ENCODE data around the gene PRKCZ.

Gene PRKCZ

DNA sequence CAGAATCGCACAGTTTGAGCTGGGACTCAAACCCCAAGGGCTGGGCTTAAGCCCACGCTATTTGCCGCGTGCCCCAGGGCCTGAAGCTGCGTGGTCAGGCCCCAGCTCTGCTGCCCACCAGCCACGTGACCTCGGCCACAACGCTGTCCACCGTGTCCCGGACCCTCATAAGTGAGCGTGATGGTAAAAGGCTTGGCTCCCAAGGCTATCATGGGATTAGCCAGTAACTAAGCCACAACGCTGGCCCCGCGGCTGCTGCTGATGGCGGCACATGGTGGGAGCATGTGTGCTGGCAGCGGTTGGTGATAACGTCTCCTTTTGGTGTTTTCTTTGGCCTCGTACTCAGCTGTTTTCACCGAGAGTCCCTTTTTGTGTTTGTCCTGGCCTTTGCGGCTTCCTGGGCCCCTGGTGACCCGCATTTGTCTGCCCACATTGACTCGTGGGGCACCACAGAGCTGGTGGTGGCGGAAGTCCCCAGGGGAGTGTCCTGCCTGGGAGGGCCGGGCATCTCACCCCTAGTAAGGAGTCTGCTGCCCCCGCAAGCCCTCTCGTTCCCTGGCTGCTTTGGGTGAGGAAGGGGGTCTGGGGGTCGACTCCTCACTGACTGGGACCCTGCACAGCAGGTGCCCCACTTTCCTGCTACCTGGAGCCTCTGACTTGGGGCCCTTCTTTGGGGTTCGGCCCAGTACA is 29.3 kb downstream of the PRKCZ start:
- Mint-ChIP-seq H3K9me3 (peaks cover 24 to 35% of the 10 kb centered on the region in 2 donors), H3K4me3 (no peak overlapping the region), H3K27ac (no peak overlapping the region), H3K4me1 (peaks cover 6% of the 10 kb centered on the region), H3K27me3 (no peaks in the 10 kb centered on the region)
- no peak for ATAC-seq
- DNase-seq: no peak

DNA sequence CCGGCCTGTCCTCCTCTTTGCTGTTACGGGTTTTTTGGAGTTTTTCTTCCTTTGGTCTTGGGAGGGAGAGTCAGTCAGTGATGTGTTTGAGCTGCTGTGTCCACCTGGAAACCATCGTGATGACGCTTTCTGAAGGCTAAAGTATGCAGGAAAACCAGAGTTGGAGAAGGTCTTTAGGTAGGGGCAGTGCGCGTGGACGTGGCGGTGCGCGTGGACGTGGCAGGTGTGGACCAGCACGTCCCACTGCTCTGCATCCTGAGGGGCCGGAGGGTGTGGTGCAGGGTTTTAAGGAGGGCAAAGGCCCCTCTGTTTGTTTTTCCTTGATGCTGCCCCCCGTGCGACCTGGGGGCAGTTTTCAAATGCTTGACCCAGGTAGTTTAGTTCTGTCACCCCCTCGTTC is 29.9 kb downstream of the PRKCZ start:
- Mint-ChIP-seq H3K4me1 (no peaks in the 10 kb centered on the region), H3K27ac (no peak overlapping the region), H3K9me3 (peaks cover 24 to 35% of the 10 kb centered on the region in 2 donors), H3K27me3 (no peaks in the 10 kb centered on the region), H3K4me3 (no peak overlapping the region)
- ATAC-seq: no peak
- DNase-seq: no peak

DNA sequence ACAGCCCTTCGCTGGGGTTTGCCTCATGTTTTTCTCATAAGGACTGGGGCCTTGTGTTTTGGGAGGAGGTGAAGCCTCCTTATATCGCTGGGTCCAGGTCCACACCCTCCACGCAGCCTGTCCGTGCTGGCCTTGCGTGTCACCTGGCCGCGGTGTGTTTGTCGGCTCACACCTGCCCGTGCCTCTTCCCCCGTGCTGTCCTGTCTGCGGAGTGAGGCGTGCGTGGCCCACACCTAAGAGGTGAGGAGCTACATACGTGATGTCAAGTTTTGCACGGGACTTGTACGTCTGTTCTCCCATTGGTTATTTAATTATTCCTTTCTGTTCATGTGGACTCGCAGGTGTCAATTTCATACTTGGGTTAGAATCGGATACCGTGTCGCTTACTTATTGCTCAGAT is 30.7 kb downstream of the PRKCZ start:
- no peaks in the 10 kb centered on the region for H3K27me3 Mint-ChIP-seq
- H3K27ac Mint-ChIP-seq: no peak overlapping the region

DNA sequence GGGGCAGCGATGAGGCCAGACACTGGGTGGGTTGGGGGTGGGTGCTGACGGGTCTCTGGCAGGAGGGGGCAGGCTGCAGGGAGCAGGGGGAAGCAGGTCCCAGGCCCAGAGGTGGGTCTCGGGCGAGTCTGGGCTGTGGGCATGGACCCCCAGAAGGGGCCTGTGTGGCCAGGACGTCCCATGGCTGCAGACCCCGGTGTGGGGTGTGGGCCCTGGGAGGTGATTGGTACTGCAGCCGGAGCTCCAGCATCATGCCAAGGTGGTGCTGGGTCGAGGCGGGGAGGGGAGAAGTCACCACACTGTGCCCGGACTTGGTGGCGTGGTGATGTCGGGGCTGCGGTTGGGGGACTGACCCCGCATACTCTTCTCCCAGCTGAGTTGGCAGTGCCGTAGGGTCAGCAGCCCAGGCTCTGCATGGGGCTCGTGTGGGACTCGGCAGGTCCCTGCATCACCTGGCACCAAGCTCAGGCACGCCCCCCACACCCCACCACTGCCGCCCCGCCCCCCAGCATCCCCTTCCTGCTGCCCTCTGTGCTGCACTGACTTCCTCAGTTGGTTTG is 31.2 kb downstream of the PRKCZ start:
- H3K27ac Mint-ChIP-seq: no peak overlapping the region
- ATAC-seq (no peak), DNase-seq (no peak)
- no peak overlapping the region for H3K4me3 Mint-ChIP-seq
- H3K4me1 Mint-ChIP-seq: no peaks in the 10 kb centered on the region
- no peaks in the 10 kb centered on the region for H3K27me3 Mint-ChIP-seq
- peaks cover 24 to 29% of the 10 kb centered on the region in 2 donors for H3K9me3 Mint-ChIP-seq

More for the DNA sequence above, 30.7 kb downstream of the PRKCZ start:
- DNase-seq: no peak
- Mint-ChIP-seq H3K4me1 (no peaks in the 10 kb centered on the region), H3K4me3 (no peak overlapping the region), H3K9me3 (peaks cover 24 to 30% of the 10 kb centered on the region in 2 donors)
- no peak for ATAC-seq

DNA sequence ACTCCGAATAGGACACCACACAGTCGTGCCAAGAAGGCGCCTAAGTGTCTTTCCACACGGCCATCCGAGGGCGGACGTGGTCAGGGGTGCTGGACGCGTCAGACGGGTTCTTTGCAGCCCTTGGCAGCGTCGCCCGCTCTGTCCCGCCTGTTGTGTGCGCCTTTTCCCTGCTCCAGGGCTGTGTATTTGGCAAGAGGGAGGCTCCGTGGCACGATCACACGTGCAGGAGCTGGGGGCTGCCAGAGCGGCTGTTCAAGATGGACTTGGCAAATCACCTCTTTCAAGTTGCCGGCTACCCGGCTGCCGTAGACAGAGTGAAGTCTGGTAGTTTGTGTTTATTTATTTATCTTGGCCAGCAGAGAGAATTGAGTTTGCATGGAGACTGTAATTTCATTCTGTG is 31.9 kb downstream of the PRKCZ start:
- Mint-ChIP-seq H3K27me3 (no peaks in the 10 kb centered on the region), H3K4me3 (no peak overlapping the region), H3K4me1 (no peaks in the 10 kb centered on the region), H3K9me3 (peaks cover 20 to 24% of the 10 kb centered on the region in 2 donors), H3K27ac (no peak overlapping the region)
- no peak for ATAC-seq
- no peak for DNase-seq

DNA sequence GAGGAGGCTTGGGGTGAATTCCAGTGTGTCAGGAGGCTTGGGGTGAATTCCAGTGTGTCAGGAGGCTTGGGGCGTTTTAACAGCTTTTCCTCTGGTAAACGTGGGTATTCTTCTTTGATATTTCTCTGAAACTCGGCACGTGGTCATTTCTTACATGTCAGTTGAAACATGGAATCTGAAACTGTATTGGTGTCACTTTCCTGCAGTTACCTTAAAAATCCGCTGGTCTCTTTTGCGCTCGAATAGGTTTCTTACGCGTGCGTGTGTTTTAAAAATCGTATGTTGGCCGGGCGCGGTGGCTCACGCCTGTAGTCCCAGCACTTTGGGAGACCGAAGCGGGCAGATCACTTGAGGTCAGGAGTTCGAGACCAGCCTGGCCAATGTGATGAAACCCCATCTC is 33.5 kb downstream of the PRKCZ start:
- peaks cover 5 to 8% of the 10 kb centered on the region in 2 donors for H3K9me3 Mint-ChIP-seq
- DNase-seq (no peak), ATAC-seq (no peak)
- H3K27me3 Mint-ChIP-seq: no peaks in the 10 kb centered on the region
- no peak overlapping the region for H3K4me3 Mint-ChIP-seq
- no peaks in the 10 kb centered on the region for H3K4me1 Mint-ChIP-seq
- H3K27ac Mint-ChIP-seq: no peak overlapping the region

DNA sequence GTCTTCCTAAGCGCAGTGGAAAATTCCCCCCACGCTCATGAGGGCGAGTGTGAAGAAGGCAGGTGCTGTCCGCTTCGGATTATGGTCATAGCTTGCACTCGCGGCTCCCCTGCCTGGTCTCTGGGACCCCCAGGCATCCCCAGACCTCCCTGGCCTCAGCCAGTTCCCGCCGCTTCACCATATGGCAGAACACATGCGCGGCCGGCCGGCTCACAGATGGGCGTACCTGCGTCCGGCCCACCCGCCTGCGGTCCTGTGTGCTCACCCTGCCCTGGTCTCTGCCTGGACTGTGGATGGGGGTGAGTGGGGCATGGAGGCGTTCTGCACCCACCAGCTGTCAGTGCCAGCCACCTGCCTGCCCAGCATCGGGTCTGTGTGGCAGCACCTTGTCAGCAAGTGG is 34.1 kb downstream of the PRKCZ start:
- Mint-ChIP-seq H3K27ac (no peak overlapping the region), H3K27me3 (no peaks in the 10 kb centered on the region), H3K4me1 (no peaks in the 10 kb centered on the region), H3K9me3 (peaks cover 1 to 4% of the 10 kb centered on the region in 2 donors), H3K4me3 (no peak overlapping the region)
- DNase-seq (no peak), ATAC-seq (no peak)

DNA sequence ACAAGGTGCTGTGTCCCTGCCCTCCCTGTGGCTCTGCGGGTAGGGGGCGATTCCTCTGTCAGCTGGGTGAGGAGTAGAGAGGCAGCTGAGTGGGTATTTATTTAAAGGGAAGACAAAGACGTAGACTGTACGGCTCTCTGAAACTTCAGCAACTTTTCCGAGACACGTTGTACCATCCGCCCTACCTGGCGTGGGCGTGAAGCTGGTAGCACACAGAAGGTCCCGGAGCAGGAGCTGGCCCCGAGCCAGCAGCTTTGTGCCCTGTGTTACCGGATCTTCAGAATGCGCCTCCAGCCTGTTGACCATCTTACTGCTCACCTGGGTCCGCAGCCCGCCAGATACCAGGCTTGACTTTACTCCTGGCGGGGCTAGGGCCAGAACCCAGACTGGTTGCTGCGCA is 34.9 kb downstream of the PRKCZ start:
- Mint-ChIP-seq H3K9me3 (peaks cover 0 to under 1% of the 10 kb centered on the region in 2 donors), H3K27me3 (no peaks in the 10 kb centered on the region), H3K4me3 (no peak overlapping the region), H3K27ac (no peak overlapping the region), H3K4me1 (no peaks in the 10 kb centered on the region)
- DNase-seq (no peak), ATAC-seq (no peak)

DNA sequence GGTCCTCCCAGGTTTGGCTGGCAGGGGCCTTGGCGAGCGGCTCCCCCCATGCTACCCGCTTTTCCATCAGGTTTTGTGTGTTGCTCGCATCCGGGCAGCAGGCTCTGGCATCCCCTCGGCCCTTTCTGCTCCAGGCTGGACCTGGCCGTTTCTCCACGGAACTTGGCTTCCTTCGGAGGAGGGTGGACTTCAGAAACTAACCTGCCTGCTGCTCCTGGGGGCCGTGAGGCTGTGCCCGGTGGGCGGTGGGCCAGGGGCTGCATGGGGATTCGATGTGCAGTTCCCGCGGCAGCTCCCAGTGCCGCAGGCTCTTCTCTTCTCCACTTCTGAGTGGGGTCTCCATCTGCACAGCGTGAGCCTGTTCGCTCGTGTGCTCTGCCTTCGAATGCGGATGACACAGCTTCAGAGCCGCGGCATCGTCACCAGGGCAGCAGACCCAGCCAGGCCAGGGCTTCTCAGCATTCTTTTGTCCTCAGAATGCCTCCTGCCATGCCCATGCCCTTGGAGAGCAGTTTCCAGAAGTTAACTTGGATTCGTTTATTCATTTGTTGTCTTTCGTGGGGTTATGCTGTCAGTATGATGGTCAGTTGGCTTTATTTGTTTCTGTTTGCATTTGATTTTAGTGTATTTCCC is 36.4 kb downstream of the PRKCZ start:
- Mint-ChIP-seq H3K4me3 (no peak overlapping the region), H3K4me1 (peaks cover 4% of the 10 kb centered on the region), H3K27ac (no peak overlapping the region), H3K9me3 (no peaks in the 10 kb centered on the region), H3K27me3 (no peaks in the 10 kb centered on the region)
- ATAC-seq: no peak
- no peak for DNase-seq

DNA sequence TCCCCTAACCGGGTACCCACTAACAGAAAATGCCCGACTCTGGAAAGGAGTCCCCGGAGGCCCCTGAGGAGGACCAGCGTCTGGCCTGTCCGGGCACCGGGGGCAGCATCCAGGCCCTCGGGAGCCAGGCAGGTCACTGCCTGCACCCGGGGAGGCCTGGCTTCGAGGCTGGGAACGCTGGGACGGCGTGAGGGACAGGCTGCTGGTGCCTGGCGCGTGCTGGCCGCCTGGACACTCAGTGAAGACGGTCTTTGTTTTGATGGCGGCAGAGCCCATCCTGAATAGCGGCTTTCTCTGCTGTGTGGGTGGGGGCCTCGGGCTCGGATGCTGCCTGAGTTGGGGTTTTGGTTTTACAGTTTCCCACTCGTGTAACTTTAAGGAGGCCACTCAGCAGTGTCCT is 37.6 kb downstream of the PRKCZ start:
- ATAC-seq (no peak), DNase-seq (no peak)
- Mint-ChIP-seq H3K4me1 (peaks cover 6% of the 10 kb centered on the region), H3K27ac (no peak overlapping the region), H3K4me3 (no peak overlapping the region), H3K9me3 (no peaks in the 10 kb centered on the region), H3K27me3 (no peaks in the 10 kb centered on the region)

DNA sequence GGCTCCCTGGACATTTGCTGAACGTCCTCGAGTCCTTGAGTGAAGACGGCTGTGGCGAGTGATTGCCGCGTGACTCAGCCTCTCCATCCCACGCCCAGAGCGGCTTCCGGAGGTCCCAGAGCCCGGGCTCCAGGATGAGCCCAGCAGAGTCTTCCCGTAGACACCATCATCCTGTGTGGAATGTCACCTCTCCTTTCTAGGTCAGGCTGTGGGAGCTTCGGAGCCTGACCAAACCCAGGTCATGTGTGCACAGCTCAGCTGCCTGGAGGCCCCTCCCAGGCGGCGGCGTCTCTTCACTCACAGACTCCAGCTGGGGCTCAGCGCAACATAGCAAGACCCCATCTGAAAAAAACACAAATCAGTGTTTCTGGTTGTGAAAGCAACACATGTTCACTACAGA is 38.2 kb downstream of the PRKCZ start:
- ATAC-seq: no peak
- Mint-ChIP-seq H3K27ac (peak overlapping the region in 1 of 2 donors; percentile 19), H3K9me3 (no peaks in the 10 kb centered on the region), H3K4me1 (peaks cover 6% of the 10 kb centered on the region), H3K4me3 (no peak overlapping the region), H3K27me3 (no peaks in the 10 kb centered on the region)
- DNase-seq: no peak

DNA sequence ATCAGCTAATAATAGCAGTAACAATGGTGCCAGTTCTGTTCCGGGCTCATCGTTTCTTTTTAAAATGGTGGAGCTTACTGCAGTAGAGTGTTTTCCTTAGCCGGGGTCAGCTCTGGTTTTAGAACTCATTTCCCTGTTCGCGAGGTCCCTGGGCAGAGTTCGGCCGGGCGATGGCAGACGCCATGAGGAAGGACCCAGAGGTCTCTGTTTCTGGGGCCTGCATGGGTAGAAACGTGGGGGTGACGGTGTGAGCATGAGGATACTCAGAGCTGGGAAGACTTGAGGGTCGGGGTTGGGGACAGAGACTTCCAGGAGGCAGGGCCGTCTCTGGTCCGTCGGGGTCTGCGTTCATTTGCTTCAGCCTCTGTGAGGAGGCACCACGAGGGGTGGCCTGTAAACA is 38.8 kb downstream of the PRKCZ start:
- Mint-ChIP-seq H3K4me1 (peaks cover 6% of the 10 kb centered on the region), H3K27ac (no peak overlapping the region), H3K9me3 (no peaks in the 10 kb centered on the region), H3K4me3 (no peak overlapping the region), H3K27me3 (no peaks in the 10 kb centered on the region)
- DNase-seq (no peak), ATAC-seq (no peak)

DNA sequence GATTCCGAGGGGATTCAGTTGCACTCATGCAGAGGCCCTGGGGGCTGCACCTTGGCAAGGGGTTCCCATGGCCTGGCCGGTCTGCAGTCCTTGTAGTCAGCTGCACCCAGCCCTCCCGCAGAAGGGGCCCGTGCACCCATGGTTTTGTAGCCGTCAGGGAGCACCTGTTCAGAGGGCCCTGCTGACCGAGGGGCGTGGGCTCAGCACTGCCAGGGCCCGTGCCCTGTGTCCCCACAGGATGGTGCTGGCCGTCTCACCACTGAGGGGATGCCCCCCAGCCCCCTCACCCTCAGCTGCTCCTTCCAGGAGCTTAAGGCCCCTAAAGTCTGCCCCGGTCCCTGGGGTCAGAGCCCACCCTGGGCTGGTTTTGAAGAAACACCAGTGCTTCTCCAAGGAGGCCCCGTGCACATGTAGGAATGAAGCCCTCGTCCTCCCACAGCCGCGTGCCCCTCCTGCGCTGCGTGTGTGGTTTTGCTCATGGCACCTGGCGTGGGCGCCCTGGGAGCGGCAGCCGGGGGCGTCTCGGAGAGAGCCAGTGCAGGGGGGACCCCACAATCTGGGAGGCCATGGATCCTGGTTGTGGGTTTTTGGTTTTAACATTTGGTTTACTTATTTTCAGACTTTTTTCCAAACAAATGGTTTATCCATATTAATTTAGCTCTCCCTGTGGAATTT is 40.1 kb downstream of the PRKCZ start:
- Mint-ChIP-seq H3K4me3 (no peak overlapping the region), H3K27me3 (no peaks in the 10 kb centered on the region), H3K27ac (no peak overlapping the region), H3K9me3 (no peaks in the 10 kb centered on the region), H3K4me1 (peaks cover 6% of the 10 kb centered on the region)
- no peak for ATAC-seq
- DNase-seq: no peak

DNA sequence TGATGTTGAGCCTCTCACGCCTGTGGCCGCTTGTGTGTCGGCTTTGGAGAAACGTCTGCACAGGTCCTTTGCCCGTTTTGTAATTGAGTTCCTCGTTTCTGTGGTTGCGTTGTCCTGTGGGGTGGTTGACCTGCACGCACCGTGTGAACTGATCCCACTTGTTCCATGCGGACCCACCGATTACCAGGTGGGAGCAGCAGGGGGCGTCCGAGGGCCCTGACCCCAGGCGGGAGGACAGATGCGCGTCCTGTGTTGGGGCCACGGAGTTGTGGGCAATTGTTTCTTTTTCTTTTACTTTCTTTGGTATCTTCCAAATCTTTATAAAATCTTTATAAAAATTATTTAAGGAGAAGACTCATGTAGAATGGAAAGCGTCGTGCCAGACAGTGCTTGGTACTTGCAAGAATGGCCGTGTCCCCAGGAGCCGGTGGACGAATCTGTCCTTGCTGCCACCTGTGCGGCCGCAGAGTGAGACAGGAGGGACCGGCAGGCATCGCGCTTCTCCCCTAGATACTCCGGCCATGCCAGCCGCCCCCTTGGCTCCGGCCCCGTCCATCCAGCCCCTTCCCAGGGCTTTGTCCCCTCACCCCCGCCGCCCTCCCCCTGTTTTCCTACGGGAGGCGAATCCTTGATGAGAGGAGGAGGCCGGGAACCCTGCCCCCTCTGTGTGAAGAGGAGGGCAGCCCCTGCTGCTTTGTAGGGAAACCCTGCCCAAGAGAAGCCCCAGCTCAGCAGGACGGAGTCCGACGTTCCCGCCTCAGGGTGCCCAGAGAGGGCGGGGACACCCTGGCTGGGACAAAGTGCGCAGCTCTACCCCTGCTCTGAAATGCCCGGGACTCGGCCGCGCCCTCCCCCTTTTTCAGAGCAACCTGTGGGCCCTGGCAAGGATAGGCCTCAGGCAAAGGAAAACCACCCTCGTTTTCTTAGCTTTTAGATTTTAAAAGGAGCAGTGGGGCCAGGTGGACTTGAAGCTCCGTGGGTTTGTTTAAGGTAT is 41.7 kb downstream of the PRKCZ start:
- Mint-ChIP-seq H3K9me3 (no peaks in the 10 kb centered on the region), H3K27me3 (no peaks in the 10 kb centered on the region), H3K4me1 (peaks cover 6% of the 10 kb centered on the region), H3K4me3 (no peak overlapping the region), H3K27ac (no peak overlapping the region)
- peak; percentile 31 to 45 for DNase-seq
- ATAC-seq: no peak

DNA sequence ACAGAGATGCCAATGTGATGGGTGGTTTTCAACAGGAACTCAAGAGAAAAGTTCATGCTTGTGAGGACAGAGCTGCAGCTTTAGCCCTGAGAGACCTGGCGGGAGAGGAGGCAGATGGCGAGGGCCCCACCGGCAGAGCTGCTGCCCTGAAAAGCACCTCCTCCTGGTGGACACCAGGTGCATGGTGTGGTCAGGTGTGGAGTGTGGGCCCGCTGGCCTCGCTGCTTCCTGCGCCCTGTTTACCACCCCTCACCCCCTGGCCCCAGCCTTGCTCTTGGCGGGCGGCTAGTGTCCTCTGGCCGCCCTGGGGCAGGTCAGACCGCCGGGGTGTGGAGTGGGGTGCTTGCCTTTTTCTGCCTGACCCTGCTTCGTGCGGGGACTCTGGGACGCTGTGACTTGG is 42.8 kb downstream of the PRKCZ start:
- Mint-ChIP-seq H3K27me3 (no peaks in the 10 kb centered on the region), H3K27ac (no peak overlapping the region), H3K4me3 (no peak overlapping the region), H3K4me1 (peaks cover 6% of the 10 kb centered on the region), H3K9me3 (peaks cover 4 to 6% of the 10 kb centered on the region in 2 donors)
- ATAC-seq (no peak), DNase-seq (no peak)

Measured in stimulated activated naive CD8-positive, alpha-beta T cell treated with anti-CD3 and anti-CD28 coated beads, Interleukin-15, amount 100 ng/mL, for 72 hours (primary cell).